ENCODE results near the gene TRAK1.
"Not testable (repeated sequence)": the region's sequence is repeated elsewhere in the genome, so short reads cannot be mapped to it uniquely, and the experiment has no call there.

TRAK1 gene

GRCh38 chr3:42105994-42106393 lies 14.8 kb downstream of the TRAK1 start:
- not testable (repeated sequence) for H3K9me3 ChIP-seq (ENCODE audit: insufficient read depth, low read depth, low read length); H3K4ac ChIP-seq (ENCODE audit: low read depth, low read length); H3K79me1 ChIP-seq (ENCODE audit: low read length); H4K12ac ChIP-seq (ENCODE audit: low read depth, low read length); H3K27me3 ChIP-seq (ENCODE audit: insufficient read depth, low read length); H3K27ac ChIP-seq (ENCODE audit: low read depth, low read length); H3K9ac ChIP-seq (ENCODE audit: low read length); H2BK120ac ChIP-seq (ENCODE audit: insufficient read depth, low read length, poor library complexity); DNase-seq; H4K8ac ChIP-seq (ENCODE audit: low read depth, low read length); H3K4me2 ChIP-seq (ENCODE audit: low read length); H2BK12ac ChIP-seq (ENCODE audit: low read length); H2BK5ac ChIP-seq (ENCODE audit: low read depth, low read length, poor library complexity); H3K18ac ChIP-seq (ENCODE audit: low read length); H3K4me1 ChIP-seq (ENCODE audit: control insufficient read depth in 1 of 2, insufficient read depth in 2 of 2, low read length in 2 of 2); H3K4me3 ChIP-seq (ENCODE audit: low read depth, low read length); H2AK5ac ChIP-seq (ENCODE audit: low read length); H3K79me2 ChIP-seq (ENCODE audit: control insufficient read depth, insufficient read depth, low read length, poor library complexity); H2AFZ ChIP-seq (ENCODE audit: insufficient read depth, low read length, poor library complexity); H3K14ac ChIP-seq (ENCODE audit: low read length); H4K91ac ChIP-seq (ENCODE audit: low read depth, low read length); H3K23ac ChIP-seq (ENCODE audit: low read length)
- no CpG with 5 or more reads among the region's 2 CpGs for WGBS (ENCODE audit: extremely low coverage, insufficient coverage, insufficient read length)
- peaks cover 12 to 14% of the 10 kb centered on the region in 2 experiments for H3K36me3 ChIP-seq (ENCODE audit: control insufficient read depth in 1 of 2, insufficient read depth in 2 of 2, low read length in 2 of 2)

GRCh38 chr3:42106646-42107045 lies 15.5 kb downstream of the TRAK1 start:
- H3K27me3 ChIP-seq (ENCODE audit: insufficient read depth, low read length), result no peaks in the 10 kb centered on the region
- no peak overlapping the region for H3K18ac ChIP-seq (ENCODE audit: low read length)
- peaks cover 2 to 3% of the 10 kb centered on the region in 2 experiments for H3K4me1 ChIP-seq (ENCODE audit: control insufficient read depth in 1 of 2, insufficient read depth in 2 of 2, low read length in 2 of 2)
- H3K4me3 ChIP-seq (ENCODE audit: low read depth, low read length), result no peak overlapping the region
- no peaks in the 10 kb centered on the region for H3K79me2 ChIP-seq (ENCODE audit: control insufficient read depth, insufficient read depth, low read length, poor library complexity)
- no peak for DNase-seq
- no peak overlapping the region for H3K27ac ChIP-seq (ENCODE audit: low read depth, low read length)
- H3K36me3 ChIP-seq (ENCODE audit: control insufficient read depth in 1 of 2, insufficient read depth in 2 of 2, low read length in 2 of 2), result peaks cover 12 to 14% of the 10 kb centered on the region in 2 experiments
- H4K12ac ChIP-seq (ENCODE audit: low read depth, low read length), result no peak overlapping the region
- H3K4ac ChIP-seq (ENCODE audit: low read depth, low read length), result no peak overlapping the region
- H2BK120ac ChIP-seq (ENCODE audit: insufficient read depth, low read length, poor library complexity), result no peak overlapping the region
- H4K8ac ChIP-seq (ENCODE audit: low read depth, low read length), result no peak overlapping the region
- H3K23ac ChIP-seq (ENCODE audit: low read length), result no peak overlapping the region
- no peak overlapping the region for H2AFZ ChIP-seq (ENCODE audit: insufficient read depth, low read length, poor library complexity)
- H3K4me2 ChIP-seq (ENCODE audit: low read length), result no peak overlapping the region
- no peaks in the 10 kb centered on the region for H3K9me3 ChIP-seq (ENCODE audit: insufficient read depth, low read depth, low read length)
- H3K79me1 ChIP-seq (ENCODE audit: low read length), result no peaks in the 10 kb centered on the region
- H3K14ac ChIP-seq (ENCODE audit: low read length), result no peak overlapping the region
- H4K91ac ChIP-seq (ENCODE audit: low read depth, low read length), result no peak overlapping the region
- no peak overlapping the region for H2BK12ac ChIP-seq (ENCODE audit: low read length)
- H2BK5ac ChIP-seq (ENCODE audit: low read depth, low read length, poor library complexity), result no peak overlapping the region
- H2AK5ac ChIP-seq (ENCODE audit: low read length), result no peak overlapping the region
- H3K9ac ChIP-seq (ENCODE audit: low read length), result no peak overlapping the region

GRCh38 chr3:42110631-42111030 lies 19.5 kb downstream of the TRAK1 start:
- WGBS (ENCODE audit: extremely low coverage, insufficient coverage, insufficient read length), result no CpG with 5 or more reads among the region's 3 CpGs
- H3K4me3 ChIP-seq (ENCODE audit: low read depth, low read length), result no peak overlapping the region
- no peak overlapping the region for H4K91ac ChIP-seq (ENCODE audit: low read depth, low read length)

GRCh38 chr3:42114130-42114725 lies 23.1 kb downstream of the TRAK1 start:
- no peaks in the 10 kb centered on the region for H3K79me2 ChIP-seq (ENCODE audit: control insufficient read depth, insufficient read depth, low read length, poor library complexity)
- H4K8ac ChIP-seq (ENCODE audit: low read depth, low read length), result no peak overlapping the region
- H3K79me1 ChIP-seq (ENCODE audit: low read length), result peaks cover 2% of the 10 kb centered on the region
- no peaks in the 10 kb centered on the region for H3K36me3 ChIP-seq (ENCODE audit: control insufficient read depth in 1 of 2, insufficient read depth in 2 of 2, low read length in 2 of 2)
- H3K14ac ChIP-seq (ENCODE audit: low read length), result no peak overlapping the region
- H3K4me3 ChIP-seq (ENCODE audit: low read depth, low read length), result no peak overlapping the region
- no peak overlapping the region for H2AK5ac ChIP-seq (ENCODE audit: low read length)
- no peak overlapping the region for H2BK120ac ChIP-seq (ENCODE audit: insufficient read depth, low read length, poor library complexity)
- no peak overlapping the region for H3K9ac ChIP-seq (ENCODE audit: low read length)
- no peak overlapping the region for H2BK12ac ChIP-seq (ENCODE audit: low read length)
- H2BK5ac ChIP-seq (ENCODE audit: low read depth, low read length, poor library complexity), result no peak overlapping the region
- H3K23ac ChIP-seq (ENCODE audit: low read length), result no peak overlapping the region
- no peaks in the 10 kb centered on the region for H3K27me3 ChIP-seq (ENCODE audit: insufficient read depth, low read length)
- H4K91ac ChIP-seq (ENCODE audit: low read depth, low read length), result no peak overlapping the region
- no peak overlapping the region for H4K12ac ChIP-seq (ENCODE audit: low read depth, low read length)
- no peaks in the 10 kb centered on the region for H3K9me3 ChIP-seq (ENCODE audit: insufficient read depth, low read depth, low read length)
- WGBS (ENCODE audit: extremely low coverage, insufficient coverage, insufficient read length), result no CpG with 5 or more reads among the region's 4 CpGs
- H2AFZ ChIP-seq (ENCODE audit: insufficient read depth, low read length, poor library complexity), result no peak overlapping the region
- no peak overlapping the region for H3K27ac ChIP-seq (ENCODE audit: low read depth, low read length)
- no peak overlapping the region for H3K18ac ChIP-seq (ENCODE audit: low read length)
- H3K4ac ChIP-seq (ENCODE audit: low read depth, low read length), result no peak overlapping the region
- no peak for DNase-seq
- no peak overlapping the region for H3K4me2 ChIP-seq (ENCODE audit: low read length)
- H3K4me1 ChIP-seq (ENCODE audit: control insufficient read depth in 1 of 2, insufficient read depth in 2 of 2, low read length in 2 of 2), result peaks cover 4 to 19% of the 10 kb centered on the region in 2 experiments

More at GRCh38 chr3:42110631-42111030, 19.5 kb downstream of the TRAK1 start:
- H3K36me3 ChIP-seq (ENCODE audit: control insufficient read depth in 1 of 2, insufficient read depth in 2 of 2, low read length in 2 of 2), result peaks cover 0 to 2% of the 10 kb centered on the region in 2 experiments
- H3K79me2 ChIP-seq (ENCODE audit: control insufficient read depth, insufficient read depth, low read length, poor library complexity), result no peaks in the 10 kb centered on the region
- no peak overlapping the region for H2BK12ac ChIP-seq (ENCODE audit: low read length)
- no peak overlapping the region for H3K4ac ChIP-seq (ENCODE audit: low read depth, low read length)
- no peak overlapping the region for H3K14ac ChIP-seq (ENCODE audit: low read length)
- no peak overlapping the region for H3K18ac ChIP-seq (ENCODE audit: low read length)
- no peak overlapping the region for H3K23ac ChIP-seq (ENCODE audit: low read length)
- no peaks in the 10 kb centered on the region for H3K79me1 ChIP-seq (ENCODE audit: low read length)
- no peak overlapping the region for H3K27ac ChIP-seq (ENCODE audit: low read depth, low read length)
- H3K9ac ChIP-seq (ENCODE audit: low read length), result no peak overlapping the region
- DNase-seq, result no peak
- peaks cover 0 to 2% of the 10 kb centered on the region in 2 experiments for H3K4me1 ChIP-seq (ENCODE audit: control insufficient read depth in 1 of 2, insufficient read depth in 2 of 2, low read length in 2 of 2)
- H2AFZ ChIP-seq (ENCODE audit: insufficient read depth, low read length, poor library complexity), result no peak overlapping the region
- H4K12ac ChIP-seq (ENCODE audit: low read depth, low read length), result no peak overlapping the region
- H3K27me3 ChIP-seq (ENCODE audit: insufficient read depth, low read length), result no peaks in the 10 kb centered on the region
- H3K9me3 ChIP-seq (ENCODE audit: insufficient read depth, low read depth, low read length), result no peaks in the 10 kb centered on the region
- no peak overlapping the region for H2AK5ac ChIP-seq (ENCODE audit: low read length)
- no peak overlapping the region for H3K4me2 ChIP-seq (ENCODE audit: low read length)
- H2BK5ac ChIP-seq (ENCODE audit: low read depth, low read length, poor library complexity), result no peak overlapping the region
- no peak overlapping the region for H4K8ac ChIP-seq (ENCODE audit: low read depth, low read length)
- no peak overlapping the region for H2BK120ac ChIP-seq (ENCODE audit: insufficient read depth, low read length, poor library complexity)

Measured in trophoblast cell (in vitro differentiated cells and primary cell).